ENCODE measurements around the gene CUBN.

Gene CUBN

DNA sequence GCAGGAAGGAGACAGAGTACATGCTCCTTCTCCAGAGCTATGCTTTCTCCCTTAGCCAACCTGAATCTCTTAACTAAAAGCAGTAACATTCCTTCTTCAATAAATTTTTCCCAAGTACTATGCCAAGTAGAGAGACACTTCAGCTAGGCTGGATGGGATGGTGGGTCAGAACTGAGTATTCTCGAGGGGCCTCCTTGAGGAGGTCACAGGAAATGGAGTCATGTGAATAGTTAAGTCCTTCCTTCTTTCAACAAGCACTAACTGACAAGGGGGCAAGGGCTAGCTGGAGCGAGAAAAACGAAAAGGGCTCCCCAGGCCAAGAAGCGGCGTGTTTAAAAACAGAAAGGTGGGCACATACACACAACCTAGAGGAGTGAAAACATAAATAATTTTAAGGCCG lies 317.8 kb downstream of the CUBN start:
- no peak for DNase-seq

DNA sequence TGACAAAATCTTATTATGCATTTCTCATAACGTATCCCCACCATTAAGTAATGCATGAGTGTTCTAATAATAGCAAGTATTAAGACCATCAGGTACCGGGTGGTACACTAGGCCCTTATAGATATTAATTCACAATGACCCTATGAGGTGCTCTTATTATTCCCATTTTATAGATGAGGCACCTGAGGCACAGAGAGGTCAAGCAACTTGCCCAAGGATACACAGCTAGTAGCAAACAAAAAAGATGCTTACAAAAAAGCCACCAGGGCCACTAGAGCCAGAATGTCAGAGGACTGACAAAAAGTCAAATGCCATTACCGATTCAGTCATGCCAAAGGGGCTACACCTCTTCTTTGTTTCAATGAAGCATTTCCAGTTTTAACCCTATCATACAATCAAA lies 318.3 kb downstream of the CUBN start:
- DNase-seq, result no peak

DNA sequence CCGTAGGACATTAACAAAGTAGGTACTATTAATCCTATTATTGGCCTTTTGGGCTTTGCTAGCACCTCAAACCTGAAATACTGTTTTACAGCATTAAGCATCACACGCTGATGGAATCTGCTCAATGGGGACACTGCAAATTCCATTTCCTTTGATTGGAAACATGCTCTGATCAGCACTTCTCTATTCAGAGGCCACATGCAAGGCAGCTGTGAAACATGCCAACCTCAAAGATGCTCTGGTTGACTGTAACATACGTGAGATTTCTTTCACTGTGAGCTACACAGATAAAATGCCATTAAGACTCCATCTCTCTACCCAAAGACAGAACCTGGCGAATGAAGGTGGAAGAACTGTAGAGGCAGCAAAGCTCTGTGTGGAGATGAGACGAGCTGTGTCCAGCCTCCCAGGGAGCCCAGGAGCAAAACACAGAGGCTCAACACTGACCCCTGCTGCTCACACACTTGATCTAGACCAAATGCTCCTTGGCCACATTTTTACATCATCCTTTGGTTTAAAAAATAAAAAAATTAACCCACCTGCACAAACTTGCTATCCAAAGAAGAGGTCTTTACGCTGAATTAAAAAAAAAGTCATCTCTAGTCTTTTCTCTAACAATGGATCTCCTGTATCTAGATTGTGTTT lies 320.4 kb downstream of the CUBN start:
- DNase-seq, result peak; percentile 19

DNA sequence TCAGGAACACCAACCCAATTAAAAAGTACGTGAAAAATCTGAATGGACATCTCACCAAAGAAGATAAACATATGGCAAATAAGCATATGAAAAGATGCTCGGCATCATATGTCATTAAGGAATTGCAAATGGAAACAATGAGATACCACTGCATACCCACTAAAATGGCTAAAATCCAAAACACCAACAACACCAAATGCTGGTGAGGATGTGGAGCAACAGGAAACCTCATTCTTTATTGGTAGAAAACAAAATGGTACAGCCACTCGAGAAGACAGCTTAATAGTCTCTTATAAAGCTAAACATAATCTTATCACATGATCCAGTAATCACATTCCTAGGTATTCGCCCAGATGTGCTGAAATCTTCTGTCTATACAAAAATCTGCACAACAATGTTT lies 325.5 kb downstream of the CUBN start:
- DNase-seq, result no peak

DNA sequence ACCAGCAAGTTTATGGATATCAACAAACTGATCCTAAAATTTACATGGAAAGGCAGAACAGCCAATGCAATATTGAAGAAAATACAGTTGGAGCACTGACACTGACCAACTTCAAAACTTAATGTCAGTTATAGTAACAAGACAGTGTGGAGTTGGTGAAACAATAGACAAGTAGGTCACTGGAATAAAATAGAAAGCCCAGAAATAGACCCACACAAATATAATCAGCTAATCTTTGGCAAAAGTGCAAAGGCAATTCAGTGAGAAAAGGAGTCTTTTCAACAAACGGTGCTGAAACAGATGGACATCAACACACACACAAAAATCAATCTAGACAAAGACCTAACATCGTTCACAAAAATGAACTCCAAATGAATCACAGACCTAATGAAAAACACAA lies 326.1 kb downstream of the CUBN start:
- DNase-seq, result no peak

DNA sequence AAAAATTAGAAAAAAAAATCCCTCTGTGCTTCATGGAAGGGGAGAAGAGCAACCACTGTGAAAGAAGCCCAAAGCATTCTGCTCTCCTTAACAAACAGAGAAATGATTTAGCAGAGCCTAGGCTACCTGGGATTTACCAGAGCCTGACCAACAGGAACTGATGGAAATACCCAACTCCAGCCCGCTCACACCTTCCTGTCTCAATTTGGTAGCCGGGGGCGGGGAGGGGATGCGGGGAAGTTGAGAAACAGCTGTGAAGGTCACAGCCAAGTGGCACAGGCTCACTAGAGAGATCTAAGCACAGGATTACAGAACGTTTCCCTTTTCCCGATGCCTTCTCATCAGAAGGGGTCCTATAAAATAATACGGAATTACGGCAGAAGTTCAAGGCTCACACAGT lies 330.0 kb downstream of the CUBN start:
- DNase-seq, result no peak

DNA sequence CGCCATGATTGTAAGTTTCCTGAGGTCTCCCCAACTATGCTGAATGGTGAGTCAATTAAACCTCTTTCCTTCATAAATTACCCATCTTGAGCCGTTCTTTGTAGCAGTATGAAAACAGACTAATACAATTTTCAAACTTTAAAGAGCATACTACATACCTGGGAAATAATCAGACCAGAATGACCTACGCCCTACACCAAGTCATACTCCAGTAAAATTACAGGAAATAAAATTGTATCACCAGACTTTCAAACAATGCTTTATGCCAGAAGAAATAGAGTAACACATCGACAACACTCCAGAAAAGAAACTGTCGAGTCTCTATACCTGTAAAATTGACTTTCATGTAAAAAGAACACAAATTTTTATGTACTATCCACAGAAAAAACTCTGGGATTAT lies 331.0 kb downstream of the CUBN start:
- no peak for DNase-seq

DNA sequence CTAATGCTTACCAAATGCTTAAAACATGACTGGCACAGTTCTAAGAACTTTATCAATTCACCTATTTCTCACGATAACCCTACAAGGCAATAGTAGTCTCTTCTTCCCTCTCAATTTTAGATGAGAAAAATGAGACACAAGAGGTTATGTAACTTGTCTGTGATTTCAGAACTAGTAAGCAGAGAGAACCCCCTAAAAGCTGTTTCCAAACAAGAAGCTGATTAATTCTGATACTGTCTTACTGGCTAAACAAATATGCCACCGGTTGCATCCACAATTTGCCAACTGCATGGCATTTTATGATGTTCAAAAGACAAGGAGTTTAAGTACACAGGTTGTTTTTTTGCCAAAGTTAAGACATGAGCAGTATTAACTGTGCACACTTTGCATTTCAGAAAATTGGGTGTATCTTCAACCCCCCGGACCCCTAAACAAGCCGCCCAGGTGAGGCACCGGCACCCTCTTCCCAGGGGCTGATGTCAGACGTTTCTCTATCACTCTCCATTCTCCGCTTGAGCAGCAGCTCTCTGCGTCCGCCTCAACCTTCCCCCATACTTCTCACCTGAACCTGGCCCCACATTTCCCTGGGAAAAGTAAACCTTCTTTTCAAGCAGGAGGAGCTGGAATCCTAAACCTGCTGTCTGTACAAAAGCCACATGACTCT lies 334.1 kb downstream of the CUBN start:
- no peak for DNase-seq

DNA sequence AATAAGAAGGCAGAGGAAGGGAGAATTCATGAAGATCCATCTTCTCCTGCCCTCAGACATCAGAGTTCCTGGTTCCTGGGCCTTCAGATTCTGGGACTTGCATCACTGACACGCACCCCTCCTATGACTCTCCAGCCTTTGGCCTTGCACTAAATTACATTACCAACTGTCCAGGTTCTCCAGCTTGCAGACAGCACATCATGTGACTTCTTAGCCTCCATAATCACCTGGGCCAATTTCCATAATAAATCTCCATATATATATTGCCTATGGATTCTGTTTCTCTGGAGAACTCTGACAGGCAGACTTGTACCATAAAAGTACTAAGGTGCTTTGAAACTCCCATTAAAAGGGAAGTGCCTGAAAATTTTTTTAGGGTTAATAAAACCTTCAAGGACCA lies 335.6 kb downstream of the CUBN start:
- no peak for DNase-seq

DNA sequence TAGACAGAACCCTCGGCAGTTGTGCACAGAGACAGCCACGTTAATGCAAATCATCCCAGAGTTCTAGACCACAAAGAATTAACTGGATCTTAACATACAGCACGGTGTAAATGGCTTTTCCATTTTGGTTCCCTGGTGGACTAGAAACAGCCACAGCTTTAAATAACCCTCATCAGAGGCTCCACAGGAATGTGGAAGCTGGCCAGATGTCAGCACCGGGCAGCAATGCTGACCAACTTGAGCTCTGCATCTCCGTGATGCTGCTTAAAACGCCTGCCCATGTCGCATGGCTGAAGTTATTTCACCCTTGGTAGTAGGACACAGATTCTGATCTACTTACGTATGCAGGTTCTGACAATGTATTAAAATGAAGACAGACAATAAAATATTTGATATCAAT lies 336.9 kb downstream of the CUBN start:
- no peak for DNase-seq

DNA sequence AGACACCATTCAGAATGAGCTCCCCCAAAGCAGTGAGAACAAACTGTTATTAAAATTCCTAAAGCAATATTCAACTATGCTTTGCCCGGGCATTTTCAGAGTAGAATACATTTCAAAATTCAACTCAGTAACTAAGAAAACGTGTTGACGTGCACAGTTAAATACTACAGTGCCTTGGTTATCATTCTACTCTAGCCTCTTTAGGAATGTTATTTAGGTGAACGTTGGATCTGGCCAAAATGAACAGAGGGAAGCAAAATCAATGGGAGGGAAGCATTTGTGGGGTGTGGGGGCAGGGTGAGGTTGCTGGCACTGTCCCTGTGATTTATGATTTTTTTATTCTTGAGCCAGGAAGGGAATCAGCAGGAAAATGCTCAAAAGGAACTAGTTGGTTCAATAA lies 339.8 kb downstream of the CUBN start:
- DNase-seq, result no peak

DNA sequence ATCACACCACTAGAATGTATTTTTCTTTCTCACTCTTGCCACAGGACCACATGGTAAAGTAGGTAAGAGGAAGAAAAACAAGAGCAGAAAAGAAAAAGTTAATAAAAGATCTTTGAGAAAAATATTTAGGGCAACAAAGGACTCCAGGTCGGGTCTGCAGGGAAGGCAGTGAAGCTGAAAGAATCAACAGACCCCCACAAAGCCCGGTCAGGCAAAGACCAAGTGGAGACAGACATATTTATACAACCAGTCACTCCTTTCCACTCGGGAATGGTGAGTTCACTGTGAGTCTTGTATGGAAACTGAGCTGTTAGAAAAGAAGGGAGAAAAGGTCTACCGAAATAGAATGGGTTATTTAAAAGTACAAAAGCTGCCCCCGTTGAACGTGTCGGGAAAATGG lies 340.4 kb downstream of the CUBN start:
- DNase-seq, result peak; percentile 43

DNA sequence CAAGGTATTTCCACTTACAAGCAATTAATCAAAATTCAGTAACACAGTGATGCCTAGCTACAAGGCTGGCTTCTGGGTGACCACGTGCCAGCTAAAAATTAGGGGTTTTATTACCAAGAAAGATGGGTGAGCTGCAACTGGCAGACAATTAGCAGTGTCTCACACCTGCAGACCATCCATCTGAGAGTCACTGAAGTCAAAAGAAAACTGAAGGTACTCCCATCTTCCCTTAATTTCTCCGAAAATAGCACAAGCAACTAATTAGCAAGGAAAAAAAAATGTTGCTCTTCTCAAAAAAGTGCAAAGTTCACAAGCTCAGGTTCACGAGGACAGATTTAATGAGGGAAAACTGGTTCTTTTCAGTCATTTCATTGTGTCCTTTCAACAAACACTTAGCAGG lies 340.8 kb downstream of the CUBN start:
- DNase-seq, result no peak

DNA sequence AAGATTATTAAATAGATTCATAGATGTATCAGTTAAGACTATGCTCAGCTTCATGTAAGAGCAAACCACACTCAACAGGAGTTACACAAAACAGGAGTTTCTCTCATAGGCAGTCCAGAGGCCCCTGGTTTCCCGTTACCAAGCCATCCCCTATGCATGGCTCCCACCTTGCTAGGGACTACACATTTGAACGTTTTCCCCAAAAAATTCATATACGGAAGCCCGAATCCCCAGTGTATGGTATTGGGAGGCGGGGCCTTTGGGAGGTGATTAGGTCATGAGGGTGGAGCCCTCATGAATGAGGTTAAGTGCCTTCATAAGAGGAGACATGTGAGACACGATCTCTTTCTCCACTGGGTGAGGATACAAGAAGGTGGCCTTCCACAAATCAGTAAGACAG lies 341.5 kb downstream of the CUBN start:
- DNase-seq, result no peak

DNA sequence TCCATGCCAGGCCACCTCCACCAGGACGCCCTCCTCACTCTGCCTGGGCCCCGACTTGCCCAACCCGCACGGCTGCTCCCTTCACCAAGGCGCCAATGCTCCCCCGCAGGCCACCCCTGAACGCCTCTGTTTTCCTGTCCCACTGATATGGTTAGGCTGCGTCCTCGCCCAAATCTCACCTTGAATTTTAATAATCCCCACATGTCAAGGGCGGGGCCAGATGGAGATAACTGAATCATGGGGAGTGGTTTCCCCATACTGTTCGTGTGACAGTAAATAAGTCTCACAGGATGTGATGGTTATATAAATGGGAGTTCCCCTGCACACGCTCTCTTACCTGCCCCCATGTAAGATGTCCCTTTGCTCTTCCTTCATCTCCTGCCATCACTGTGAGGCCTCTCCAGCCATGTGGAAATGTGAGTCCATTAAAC lies 342.2 kb downstream of the CUBN start:
- DNase-seq, result no peak

DNA sequence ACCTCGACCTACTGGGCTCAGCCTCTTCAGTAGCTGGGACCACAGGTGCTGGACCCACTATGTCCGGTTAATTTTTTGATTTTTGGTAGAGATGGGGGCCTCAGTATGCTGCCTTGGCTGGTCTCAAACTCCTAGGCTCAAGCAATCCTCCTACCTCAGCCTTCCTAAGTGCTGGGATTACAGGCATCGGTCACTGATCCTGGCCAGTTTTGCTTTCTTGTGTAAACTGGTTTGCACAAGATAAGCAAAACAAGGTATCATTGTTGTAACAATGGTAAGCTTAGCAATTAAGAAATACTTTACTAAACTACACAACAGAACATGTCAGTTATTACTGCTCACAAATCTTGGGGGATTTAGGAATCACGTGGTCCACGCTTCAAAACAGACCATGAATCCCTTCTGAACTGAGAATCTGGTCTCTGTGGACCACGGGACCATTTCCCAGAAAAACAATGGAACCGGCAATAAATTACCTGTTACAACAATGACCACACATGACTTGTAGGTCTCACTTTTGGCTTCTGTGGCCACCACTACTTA lies 349.2 kb downstream of the CUBN start:
- no peak for DNase-seq

DNA sequence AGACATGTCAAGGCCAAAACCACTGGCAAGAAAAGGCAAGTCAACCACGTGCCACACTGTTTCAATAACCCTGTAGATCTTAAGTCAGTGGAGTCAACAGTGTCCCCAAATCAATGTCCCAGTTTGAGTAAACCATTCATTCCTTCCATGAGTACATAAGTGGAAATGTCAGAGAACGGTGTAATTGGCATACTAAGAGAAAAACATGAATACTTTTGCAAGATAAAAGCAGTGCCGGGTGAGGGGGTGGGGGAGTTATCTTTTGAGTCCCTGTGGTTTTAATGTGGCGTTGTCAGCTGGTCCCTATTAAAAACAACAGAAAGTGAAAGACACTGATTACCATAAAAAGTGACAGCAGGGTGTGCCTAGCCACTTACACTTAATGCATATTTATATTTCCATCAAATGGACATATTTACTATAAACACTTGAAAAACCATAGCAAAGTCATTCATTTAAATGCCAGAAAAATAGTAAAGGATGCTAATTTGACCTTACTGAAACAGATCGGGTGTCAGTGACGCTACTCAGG lies 350.2 kb downstream of the CUBN start:
- DNase-seq, result no peak

DNA sequence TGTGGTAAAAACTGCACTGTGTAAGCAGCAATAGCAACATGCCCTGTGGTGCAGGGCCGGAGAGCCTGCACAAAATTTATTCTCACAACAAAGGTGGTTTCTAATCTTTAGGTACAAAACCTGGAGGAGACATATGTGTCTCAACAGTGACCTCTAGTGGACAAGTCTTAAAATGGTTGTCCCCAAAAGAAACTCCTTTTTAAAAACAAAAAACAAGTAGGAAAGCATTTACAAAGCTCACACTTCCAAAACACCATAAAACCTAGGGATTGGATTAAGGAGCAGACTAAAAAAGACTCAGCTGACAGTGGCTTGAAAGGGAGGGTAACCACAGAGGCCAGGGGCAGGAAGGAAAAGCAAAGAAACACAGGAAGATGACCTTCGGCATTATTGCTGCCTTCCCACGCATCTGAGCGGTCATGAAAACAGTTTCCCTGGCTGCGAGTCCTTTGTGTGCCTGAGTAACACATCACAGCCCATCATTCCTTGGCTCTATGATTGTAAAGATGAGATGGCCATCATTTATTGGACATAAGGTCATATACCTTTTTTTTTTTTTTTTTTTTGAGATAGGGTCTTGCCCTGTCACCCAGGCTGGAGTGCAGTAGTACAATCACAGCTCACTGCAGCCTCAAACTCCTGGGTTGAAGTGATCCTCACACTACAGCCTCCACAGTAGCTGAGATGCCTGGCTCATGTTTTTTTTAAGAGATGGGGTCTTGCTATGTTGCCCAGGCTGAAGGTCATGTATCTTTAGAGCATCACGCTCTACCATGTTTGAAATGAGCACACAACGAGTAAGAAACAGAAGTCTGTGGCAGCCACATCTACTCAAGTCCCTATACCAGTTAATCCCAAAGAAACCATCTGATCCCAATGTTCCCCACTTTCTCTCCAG lies 351.9 kb downstream of the CUBN start:
- peak; percentile 62 for DNase-seq

DNA sequence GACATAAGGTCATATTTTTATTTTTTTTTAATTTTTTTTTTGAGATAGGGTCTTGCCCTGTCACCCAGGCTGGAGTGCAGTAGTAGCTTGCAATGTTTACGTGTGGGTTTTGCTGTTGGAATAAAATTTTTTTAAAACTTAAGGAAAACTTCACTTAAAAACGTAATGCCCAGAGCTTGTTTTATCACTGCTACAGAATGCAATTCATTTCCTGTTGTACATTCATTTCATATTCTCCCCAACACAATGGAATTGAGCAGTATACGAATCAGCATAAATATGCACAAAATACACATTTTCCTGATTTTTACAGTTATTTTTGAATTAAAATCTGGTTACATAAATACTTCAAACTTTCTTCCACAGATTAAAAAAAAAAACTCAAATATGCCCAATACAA lies 352.7 kb downstream of the CUBN start:
- DNase-seq, result no peak
